ENCODE data around the gene MAST4.

DNA sequence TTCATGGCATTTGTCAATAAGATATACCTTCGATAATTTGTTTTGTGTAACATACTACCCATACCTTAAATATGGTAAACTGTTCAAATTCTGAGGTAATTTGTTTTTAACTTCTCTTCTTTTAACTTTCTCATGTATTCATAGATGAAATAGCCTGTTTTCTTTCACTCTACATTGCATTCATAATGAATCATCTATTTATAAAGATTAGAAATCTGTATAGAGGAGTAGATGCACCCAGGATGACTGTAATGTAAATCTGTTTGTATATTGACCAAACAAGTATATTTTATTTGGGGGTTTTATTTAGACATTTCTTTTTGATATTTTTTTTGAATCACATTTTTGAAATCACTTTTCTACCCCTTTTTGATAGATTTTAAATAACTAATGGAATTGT lies 455.8 kb downstream of the MAST4 start:
- no peak for TF ChIP-seq EZH2 (IDR thresholded peaks at IDR 0.05; ENCODE audit: insufficient read depth, low read length)
- TF ChIP-seq, protein P1, sequence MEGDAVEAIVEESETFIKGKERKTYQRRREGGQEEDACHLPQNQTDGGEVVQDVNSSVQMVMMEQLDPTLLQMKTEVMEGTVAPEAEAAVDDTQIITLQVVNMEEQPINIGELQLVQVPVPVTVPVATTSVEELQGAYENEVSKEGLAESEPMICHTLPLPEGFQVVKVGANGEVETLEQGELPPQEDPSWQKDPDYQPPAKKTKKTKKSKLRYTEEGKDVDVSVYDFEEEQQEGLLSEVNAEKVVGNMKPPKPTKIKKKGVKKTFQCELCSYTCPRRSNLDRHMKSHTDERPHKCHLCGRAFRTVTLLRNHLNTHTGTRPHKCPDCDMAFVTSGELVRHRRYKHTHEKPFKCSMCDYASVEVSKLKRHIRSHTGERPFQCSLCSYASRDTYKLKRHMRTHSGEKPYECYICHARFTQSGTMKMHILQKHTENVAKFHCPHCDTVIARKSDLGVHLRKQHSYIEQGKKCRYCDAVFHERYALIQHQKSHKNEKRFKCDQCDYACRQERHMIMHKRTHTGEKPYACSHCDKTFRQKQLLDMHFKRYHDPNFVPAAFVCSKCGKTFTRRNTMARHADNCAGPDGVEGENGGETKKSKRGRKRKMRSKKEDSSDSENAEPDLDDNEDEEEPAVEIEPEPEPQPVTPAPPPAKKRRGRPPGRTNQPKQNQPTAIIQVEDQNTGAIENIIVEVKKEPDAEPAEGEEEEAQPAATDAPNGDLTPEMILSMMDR (IDR thresholded peaks at IDR 0.05; ENCODE audit: insufficient read depth, low read depth, low read length) = no peak
